HepG2 (cell line): ENCODE measurements around the gene SERPINA9. TPM values are rescaled to one million over a fixed set of nuclear protein-coding genes. Genes with fewer than 3 reads are reported as not detected.

Source experiments
- polyA plus RNA-seq, 8 experiments: library from polyadenylated mRNA; depleted of rRNA in 3 of 8; stranded (reverse) in 7 of 8; unstranded in 1 of 8; fragments of >200 nt; fragmentation: Illumina TruSeq in 4 of 8; extraction: Trizol in 4 of 8; gene quantifications; 2 replicates each; pipeline versions ENCODE4 v1.2.1 to v1.2.3, GENCODE V29; 2011 to 2016; ENCODE audit warnings: low read depth in 4 of 8, missing spikeins in 1 of 8, mixed read lengths in 1 of 8; ENCODE audit not compliant: insufficient read depth in 1 of 8
- total RNA-seq, 5 experiments: library from RNA; depleted of rRNA; stranded (reverse); fragments of >200 nt; fragmentation: Illumina TruSeq; extraction: Trizol; gene quantifications; 2 replicates each; pipeline ENCODE4 v1.2.3, GENCODE V29; 2016; ENCODE audit warnings: low read depth in 1 of 5
- TF ChIP-seq, protein P1 (sequence below): sonication (generic); formaldehyde crosslinking; IDR thresholded peaks from 2 replicates; pipeline ENCODE4 v1.5.0; 2020; ENCODE audit warnings: mild to moderate bottlenecking, low read depth, missing genetic modification reagents, borderline replicate concordance
- TF ChIP-seq, protein P2 (sequence below): IDR thresholded peaks from 2 replicates; pipeline ENCODE4 v1.6.1; 2016; ENCODE audit warnings: low read depth, missing genetic modification reagents, missing compliant biosample characterization
- TF ChIP-seq, protein P3 (sequence below): IDR thresholded peaks from 2 replicates; pipeline ENCODE4 v1.4.0; 2020; ENCODE audit warnings: mild to moderate bottlenecking, missing genetic modification reagents

The SERPINA9 gene
- total and polyA plus RNA-seq, 2 of the 13 experiments (the other 11 are each of a cell fraction or from before 2014, with no cell fraction given): 0.21 TPM; not detected in 1

DNA sequence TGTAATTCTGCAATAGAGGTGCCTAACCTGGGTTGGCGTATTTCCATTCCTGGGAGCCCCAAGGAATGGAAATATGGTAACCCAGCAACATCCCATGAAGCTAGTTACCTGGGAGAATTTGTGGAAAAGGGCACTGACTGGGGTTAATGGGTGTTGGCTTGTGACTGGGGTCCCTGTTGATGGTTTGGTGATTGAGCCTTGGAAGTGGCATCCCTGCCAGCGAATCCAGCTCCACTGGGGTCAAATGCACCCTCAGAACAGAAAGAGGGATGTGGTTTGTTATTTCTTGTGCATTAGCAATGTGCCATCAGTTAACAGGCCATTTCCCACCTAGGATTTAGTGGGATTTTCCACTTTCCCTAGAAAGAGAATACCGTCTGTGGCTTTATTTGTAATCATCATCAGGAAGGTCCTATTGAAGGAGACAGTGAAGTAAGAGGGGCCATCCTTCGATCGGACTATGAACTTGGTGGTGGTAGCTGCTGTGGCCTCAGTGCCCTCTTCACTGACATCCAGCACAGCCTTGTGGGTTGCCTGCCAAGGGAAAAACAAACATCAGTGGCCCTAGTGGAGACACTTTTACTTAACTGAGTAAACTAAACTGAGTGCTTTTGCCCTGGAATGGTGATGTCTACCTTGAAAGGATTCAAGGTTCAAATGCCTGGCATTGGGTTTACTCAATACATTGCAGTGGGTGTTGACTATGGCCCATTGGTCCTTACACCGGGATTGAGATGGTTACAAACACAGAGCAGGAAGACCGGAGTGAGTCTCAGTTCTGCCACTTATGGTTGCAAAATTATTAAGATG, 13.0 kb downstream of the SERPINA9 start (continued):
- TF ChIP-seq, protein P1, sequence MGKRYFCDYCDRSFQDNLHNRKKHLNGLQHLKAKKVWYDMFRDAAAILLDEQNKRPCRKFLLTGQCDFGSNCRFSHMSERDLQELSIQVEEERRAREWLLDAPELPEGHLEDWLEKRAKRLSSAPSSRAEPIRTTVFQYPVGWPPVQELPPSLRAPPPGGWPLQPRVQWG (CRISPR knock-in tag): no peak
- TF ChIP-seq, protein P2, sequence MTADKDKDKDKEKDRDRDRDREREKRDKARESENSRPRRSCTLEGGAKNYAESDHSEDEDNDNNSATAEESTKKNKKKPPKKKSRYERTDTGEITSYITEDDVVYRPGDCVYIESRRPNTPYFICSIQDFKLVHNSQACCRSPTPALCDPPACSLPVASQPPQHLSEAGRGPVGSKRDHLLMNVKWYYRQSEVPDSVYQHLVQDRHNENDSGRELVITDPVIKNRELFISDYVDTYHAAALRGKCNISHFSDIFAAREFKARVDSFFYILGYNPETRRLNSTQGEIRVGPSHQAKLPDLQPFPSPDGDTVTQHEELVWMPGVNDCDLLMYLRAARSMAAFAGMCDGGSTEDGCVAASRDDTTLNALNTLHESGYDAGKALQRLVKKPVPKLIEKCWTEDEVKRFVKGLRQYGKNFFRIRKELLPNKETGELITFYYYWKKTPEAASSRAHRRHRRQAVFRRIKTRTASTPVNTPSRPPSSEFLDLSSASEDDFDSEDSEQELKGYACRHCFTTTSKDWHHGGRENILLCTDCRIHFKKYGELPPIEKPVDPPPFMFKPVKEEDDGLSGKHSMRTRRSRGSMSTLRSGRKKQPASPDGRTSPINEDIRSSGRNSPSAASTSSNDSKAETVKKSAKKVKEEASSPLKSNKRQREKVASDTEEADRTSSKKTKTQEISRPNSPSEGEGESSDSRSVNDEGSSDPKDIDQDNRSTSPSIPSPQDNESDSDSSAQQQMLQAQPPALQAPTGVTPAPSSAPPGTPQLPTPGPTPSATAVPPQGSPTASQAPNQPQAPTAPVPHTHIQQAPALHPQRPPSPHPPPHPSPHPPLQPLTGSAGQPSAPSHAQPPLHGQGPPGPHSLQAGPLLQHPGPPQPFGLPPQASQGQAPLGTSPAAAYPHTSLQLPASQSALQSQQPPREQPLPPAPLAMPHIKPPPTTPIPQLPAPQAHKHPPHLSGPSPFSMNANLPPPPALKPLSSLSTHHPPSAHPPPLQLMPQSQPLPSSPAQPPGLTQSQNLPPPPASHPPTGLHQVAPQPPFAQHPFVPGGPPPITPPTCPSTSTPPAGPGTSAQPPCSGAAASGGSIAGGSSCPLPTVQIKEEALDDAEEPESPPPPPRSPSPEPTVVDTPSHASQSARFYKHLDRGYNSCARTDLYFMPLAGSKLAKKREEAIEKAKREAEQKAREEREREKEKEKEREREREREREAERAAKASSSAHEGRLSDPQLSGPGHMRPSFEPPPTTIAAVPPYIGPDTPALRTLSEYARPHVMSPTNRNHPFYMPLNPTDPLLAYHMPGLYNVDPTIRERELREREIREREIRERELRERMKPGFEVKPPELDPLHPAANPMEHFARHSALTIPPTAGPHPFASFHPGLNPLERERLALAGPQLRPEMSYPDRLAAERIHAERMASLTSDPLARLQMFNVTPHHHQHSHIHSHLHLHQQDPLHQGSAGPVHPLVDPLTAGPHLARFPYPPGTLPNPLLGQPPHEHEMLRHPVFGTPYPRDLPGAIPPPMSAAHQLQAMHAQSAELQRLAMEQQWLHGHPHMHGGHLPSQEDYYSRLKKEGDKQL (CRISPR knock-in tag): peak; percentile 53; the same call in 1 of the 2 replicates
- TF ChIP-seq, protein P3, sequence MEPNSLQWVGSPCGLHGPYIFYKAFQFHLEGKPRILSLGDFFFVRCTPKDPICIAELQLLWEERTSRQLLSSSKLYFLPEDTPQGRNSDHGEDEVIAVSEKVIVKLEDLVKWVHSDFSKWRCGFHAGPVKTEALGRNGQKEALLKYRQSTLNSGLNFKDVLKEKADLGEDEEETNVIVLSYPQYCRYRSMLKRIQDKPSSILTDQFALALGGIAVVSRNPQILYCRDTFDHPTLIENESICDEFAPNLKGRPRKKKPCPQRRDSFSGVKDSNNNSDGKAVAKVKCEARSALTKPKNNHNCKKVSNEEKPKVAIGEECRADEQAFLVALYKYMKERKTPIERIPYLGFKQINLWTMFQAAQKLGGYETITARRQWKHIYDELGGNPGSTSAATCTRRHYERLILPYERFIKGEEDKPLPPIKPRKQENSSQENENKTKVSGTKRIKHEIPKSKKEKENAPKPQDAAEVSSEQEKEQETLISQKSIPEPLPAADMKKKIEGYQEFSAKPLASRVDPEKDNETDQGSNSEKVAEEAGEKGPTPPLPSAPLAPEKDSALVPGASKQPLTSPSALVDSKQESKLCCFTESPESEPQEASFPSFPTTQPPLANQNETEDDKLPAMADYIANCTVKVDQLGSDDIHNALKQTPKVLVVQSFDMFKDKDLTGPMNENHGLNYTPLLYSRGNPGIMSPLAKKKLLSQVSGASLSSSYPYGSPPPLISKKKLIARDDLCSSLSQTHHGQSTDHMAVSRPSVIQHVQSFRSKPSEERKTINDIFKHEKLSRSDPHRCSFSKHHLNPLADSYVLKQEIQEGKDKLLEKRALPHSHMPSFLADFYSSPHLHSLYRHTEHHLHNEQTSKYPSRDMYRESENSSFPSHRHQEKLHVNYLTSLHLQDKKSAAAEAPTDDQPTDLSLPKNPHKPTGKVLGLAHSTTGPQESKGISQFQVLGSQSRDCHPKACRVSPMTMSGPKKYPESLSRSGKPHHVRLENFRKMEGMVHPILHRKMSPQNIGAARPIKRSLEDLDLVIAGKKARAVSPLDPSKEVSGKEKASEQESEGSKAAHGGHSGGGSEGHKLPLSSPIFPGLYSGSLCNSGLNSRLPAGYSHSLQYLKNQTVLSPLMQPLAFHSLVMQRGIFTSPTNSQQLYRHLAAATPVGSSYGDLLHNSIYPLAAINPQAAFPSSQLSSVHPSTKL (CRISPR knock-in tag): peak; percentile 95
